SK-N-MC (cell line): ENCODE data around the gene CRISP1.
"Not testable (repeated sequence)": the region's sequence is repeated elsewhere in the genome, so short reads cannot be mapped to it uniquely, and the experiment has no call there.

Experiments
- DNase-seq: peaks from one replicate; pipeline ENCODE4 v3.0.0-alpha.2; 2011; ENCODE audit warnings: low read depth, low spot score
- H3K27ac ChIP-seq: fragments of 200-600 bp; sonication (generic); 2 replicates; pipeline ENCODE4 v1.5.1; 2016; ENCODE audit warnings: mixed run types
- H3K36me3 ChIP-seq: fragments of 200-600 bp; sonication (generic); 2 replicates; pipeline ENCODE4 v1.6.1; 2017; ENCODE audit warnings: antibody characterized with exemption, low read length, mixed read lengths; ENCODE audit not compliant: insufficient read depth
- H3K4me3 ChIP-seq: fragments of 200-600 bp; sonication (generic); 2 replicates; pipeline ENCODE4 v1.5.1; 2016
- H3K9ac ChIP-seq: fragments of 200-600 bp; sonication (generic); 2 replicates; pipeline ENCODE4 v1.8.0; 2017; ENCODE audit warnings: mixed run types, mixed read lengths; ENCODE audit not compliant: insufficient read length
- H3K9me3 ChIP-seq: fragments of 200-600 bp; sonication (generic); 2 replicates; pipeline ENCODE4 v1.6.1; 2017; ENCODE audit warnings: low read depth, mild to moderate bottlenecking, antibody characterized with exemption, low read length, moderate library complexity, mixed read lengths
- EZH2 ChIP-seq: fragments of 200-600 bp; sonication (generic); IDR thresholded peaks from one replicate; pipeline ENCODE4 v1.6.1; 2017; ENCODE audit warnings: antibody characterized with exemption
- FOXP2 ChIP-seq: optimal IDR thresholded peaks from 2 replicates; pipeline ENCODE3; 2011; ENCODE audit warnings: mild to moderate bottlenecking, moderate library complexity; ENCODE audit not compliant: insufficient read depth; ENCODE audit errors: extremely low read length, control extremely low read depth
- POLR2AphosphoS5 ChIP-seq: IDR thresholded peaks from 2 replicates; pipeline ENCODE4 v1.6.1; 2012; ENCODE audit warnings: mild to moderate bottlenecking, low read depth, low read length, borderline replicate concordance

The CRISP1 gene

GRCh38 chr6:49898904-49899566 lies 32.7 kb upstream of the CRISP1 start:
- Histone ChIP-seq H3K9ac (no peak overlapping the region), H3K27ac (no peak overlapping the region), H3K4me3 (no peak overlapping the region), H3K36me3 (no peaks in the 10 kb centered on the region), H3K9me3 (peaks cover 1% of the 10 kb centered on the region; the same call in 1 of the 2 replicates)
- no peak for DNase-seq
- TF ChIP-seq POLR2AphosphoS5 = no peak
- no peak for TF ChIP-seq EZH2
- TF ChIP-seq FOXP2 = no peak

- not testable (repeated sequence) for DNase-seq, H3K27ac ChIP-seq, H3K9me3 ChIP-seq, H3K4me3 ChIP-seq, H3K36me3 ChIP-seq, H3K9ac ChIP-seq
These were observed 29.2 kb upstream of the CRISP1 start for GRCh38 chr6:49895553-49895952.

GRCh38 chr6:49892280-49892679 lies 25.9 kb upstream of the CRISP1 start:
- Histone ChIP-seq H3K36me3 (no peaks in the 10 kb centered on the region), H3K27ac (no peak overlapping the region), H3K4me3 (no peak overlapping the region), H3K9me3 (peaks cover 7% of the 10 kb centered on the region; the same call in 1 of the 2 replicates), H3K9ac (no peak overlapping the region)
- TF ChIP-seq POLR2AphosphoS5 (no peak), EZH2 (no peak), FOXP2 (no peak)
- DNase-seq = no peak

GRCh38 chr6:49890988-49891387 lies 24.7 kb upstream of the CRISP1 start:
- Histone ChIP-seq H3K4me3 (peak overlapping the region; percentile 74), H3K9ac (no peak overlapping the region), H3K36me3 (no peaks in the 10 kb centered on the region), H3K27ac (peak overlapping the region; percentile 78), H3K9me3 (0 out of 2 replicates have a peak, but pooled peaks cover 7% of the 10 kb centered on the region)
- peak; percentile 98 for DNase-seq
- TF ChIP-seq EZH2 = no peak
- peak; percentile 79; the same call in 1 of the 2 replicates for TF ChIP-seq POLR2AphosphoS5

- DNase-seq = no peak
- H3K36me3 ChIP-seq = no peaks in the 10 kb centered on the region
- H3K9ac ChIP-seq = no peak overlapping the region
- H3K9me3 ChIP-seq = 0 out of 2 replicates have a peak, but pooled peaks cover 5% of the 10 kb centered on the region
- H3K27ac ChIP-seq = no peak overlapping the region
- TF ChIP-seq POLR2AphosphoS5 (no peak), EZH2 (no peak)
- H3K4me3 ChIP-seq = no peak overlapping the region
These were observed 22.6 kb upstream of the CRISP1 start for GRCh38 chr6:49888742-49889431.

GRCh38 chr6:49868951-49869529 lies 2.7 kb upstream of the CRISP1 start:
- H3K36me3 ChIP-seq = no peaks in the 10 kb centered on the region
- no peak for TF ChIP-seq FOXP2
- TF ChIP-seq EZH2 = no peak
- no peak for TF ChIP-seq POLR2AphosphoS5
- H3K27ac ChIP-seq = no peak overlapping the region
- no peak overlapping the region for H3K4me3 ChIP-seq
- H3K9me3 ChIP-seq = no peaks in the 10 kb centered on the region
- no peak overlapping the region for H3K9ac ChIP-seq
- DNase-seq = no peak

- H3K36me3 ChIP-seq = no peaks in the 10 kb centered on the region
- no peaks in the 10 kb centered on the region for H3K9me3 ChIP-seq
- TF ChIP-seq POLR2AphosphoS5 = no peak
- TF ChIP-seq FOXP2 = no peak
- TF ChIP-seq EZH2 = no peak
- H3K4me3 ChIP-seq = no peak overlapping the region
- H3K9ac ChIP-seq = no peak overlapping the region
- no peak for DNase-seq
- H3K27ac ChIP-seq = no peak overlapping the region
These were observed 10.1 kb downstream of the CRISP1 start for GRCh38 chr6:49856282-49856681.

- TF ChIP-seq POLR2AphosphoS5 (no peak), FOXP2 (no peak), EZH2 (no peak)
- Histone ChIP-seq H3K9ac (no peak overlapping the region), H3K9me3 (no peaks in the 10 kb centered on the region), H3K4me3 (no peak overlapping the region), H3K36me3 (no peaks in the 10 kb centered on the region), H3K27ac (no peak overlapping the region)
- DNase-seq = no peak
These were observed 11.1 kb downstream of the CRISP1 start for GRCh38 chr6:49855221-49855620.

GRCh38 chr6:49852975-49853374 lies 13.4 kb downstream of the CRISP1 start:
- Histone ChIP-seq H3K4me3 (no peak overlapping the region), H3K27ac (no peak overlapping the region), H3K36me3 (no peaks in the 10 kb centered on the region), H3K9me3 (no peaks in the 10 kb centered on the region), H3K9ac (no peak overlapping the region)
- DNase-seq = no peak
- no peak for TF ChIP-seq FOXP2
- TF ChIP-seq POLR2AphosphoS5 = no peak
- no peak for TF ChIP-seq EZH2
